ENCODE results near the gene CMSS1.

DNA sequence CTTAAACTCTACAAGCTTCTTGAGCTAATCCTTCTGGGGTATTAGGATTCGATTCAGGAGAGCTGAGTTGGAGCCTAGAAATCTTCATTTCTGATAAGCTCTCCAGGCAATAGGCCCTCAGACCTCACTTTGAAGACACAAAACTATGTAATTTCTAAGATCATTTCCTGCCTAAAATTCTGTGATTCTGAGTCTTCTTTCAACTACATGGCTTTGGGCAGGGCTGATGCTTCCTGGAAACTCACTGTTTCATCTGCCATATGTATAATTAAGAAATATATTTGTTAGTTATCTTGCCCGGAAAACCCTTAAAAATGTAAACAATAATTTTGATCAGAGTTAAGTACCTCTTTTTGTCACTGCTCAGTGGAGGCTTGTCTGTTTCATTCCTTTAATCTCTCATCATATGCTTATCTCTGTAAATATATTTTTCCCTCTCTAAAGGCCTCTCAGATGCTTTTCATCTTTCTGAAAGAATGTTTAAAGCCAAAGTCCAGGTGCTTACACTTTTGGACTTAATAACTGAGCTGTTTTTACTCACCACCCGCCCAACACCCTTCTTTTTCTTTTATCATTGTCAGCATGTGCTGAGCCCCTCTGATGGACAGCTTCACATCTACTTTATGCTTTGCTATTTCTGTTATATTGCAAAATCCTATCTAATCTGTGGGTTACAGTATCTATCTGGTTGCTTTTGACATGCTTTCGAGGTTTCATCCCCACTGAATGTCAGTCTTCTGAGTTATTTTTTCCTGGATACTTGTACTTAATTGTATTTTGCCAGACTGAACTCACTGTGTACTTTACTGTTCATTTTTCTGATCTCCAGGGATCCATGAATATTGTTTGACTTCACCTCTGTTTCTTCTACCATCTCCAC, 258.4 kb downstream of the CMSS1 start:
- no peak for TF ChIP-seq EZH2 (IDR thresholded peaks at IDR 0.05; ENCODE audit: borderline replicate concordance, low read depth, low read length, poor library complexity, severe bottlenecking)
- no peak for TF ChIP-seq CTCF (conservative IDR thresholded peaks at IDR 0.05; ENCODE audit: low read depth, low read length)

Data from A673 (cell line).